Endothelial cell of umbilical vein (primary cell): Measurements from ENCODE around the gene ITGAX.

Experiments used
- CTCF ChIP-seq, 2 donors: IDR thresholded peaks; 1 replicate in 1 of 2; 2 replicates in 1 of 2; pipeline ENCODE4 v1.5.1; 2011; ENCODE audit warnings: low read length in 2 of 2, mild to moderate bottlenecking in 2 of 2, moderate library complexity in 2 of 2, control low read depth in 1 of 2, inconsistent platforms in 1 of 2, low read depth in 1 of 2; ENCODE audit not compliant: insufficient read depth in 1 of 2; ENCODE audit errors: extremely low read depth in 1 of 2
- EZH2 ChIP-seq: IDR thresholded peaks from 2 replicates; pipeline ENCODE4 v1.6.1; 2012; ENCODE audit warnings: borderline replicate concordance, low read depth, mild to moderate bottlenecking, moderate library complexity, low read length, inconsistent platforms; ENCODE audit not compliant: severe bottlenecking
- FOS ChIP-seq: IDR thresholded peaks from 2 replicates; pipeline ENCODE4 v1.6.1; 2011; ENCODE audit warnings: mild to moderate bottlenecking, low read length, moderate library complexity, borderline replicate concordance; ENCODE audit not compliant: insufficient read depth
- JUN ChIP-seq: IDR thresholded peaks from 2 replicates; pipeline ENCODE4 v1.6.1; 2011; ENCODE audit warnings: borderline replicate concordance, low read depth; ENCODE audit not compliant: insufficient read length, insufficient read depth
- MAX ChIP-seq: IDR thresholded peaks from 2 replicates; pipeline ENCODE4 v1.6.1; 2011; ENCODE audit not compliant: insufficient read depth, insufficient read length
- POLR2A ChIP-seq: IDR thresholded peaks from 2 replicates; pipeline ENCODE4 v1.6.1; 2012; ENCODE audit warnings: low read depth, mild to moderate bottlenecking, control low read depth, low read length
- POLR2AphosphoS5 ChIP-seq: IDR thresholded peaks from 2 replicates; pipeline ENCODE4 v1.6.1; 2012; ENCODE audit warnings: low read depth, mild to moderate bottlenecking, control low read depth, low read length, moderate library complexity; ENCODE audit not compliant: insufficient read depth

GRCh38 chr16:31410082-31410481 is 55.1 kb downstream of the ITGAX start:
- TF ChIP-seq POLR2A: no peak
- TF ChIP-seq POLR2AphosphoS5: no peak
- TF ChIP-seq CTCF (IDR thresholded peaks at IDR 0.05; ENCODE audit: extremely low read depth in 1 of 2, insufficient read depth in 1 of 2, low read depth in 1 of 2, low read length in 2 of 2): no peak
- TF ChIP-seq EZH2: no peak
- TF ChIP-seq FOS: no peak
- no peak for TF ChIP-seq MAX
- no peak for TF ChIP-seq JUN
